GM12801 (cell line): Measurements from ENCODE around the gene NLRP12.

Experiments used
- TF ChIP-seq, protein P1 (sequence below): IDR thresholded peaks from one replicate; pipeline ENCODE4 v1.5.1; 2011; ENCODE audit warnings: control low read depth; ENCODE audit not compliant: insufficient read length; ENCODE audit errors: extremely low read depth

Gene NLRP12

DNA sequence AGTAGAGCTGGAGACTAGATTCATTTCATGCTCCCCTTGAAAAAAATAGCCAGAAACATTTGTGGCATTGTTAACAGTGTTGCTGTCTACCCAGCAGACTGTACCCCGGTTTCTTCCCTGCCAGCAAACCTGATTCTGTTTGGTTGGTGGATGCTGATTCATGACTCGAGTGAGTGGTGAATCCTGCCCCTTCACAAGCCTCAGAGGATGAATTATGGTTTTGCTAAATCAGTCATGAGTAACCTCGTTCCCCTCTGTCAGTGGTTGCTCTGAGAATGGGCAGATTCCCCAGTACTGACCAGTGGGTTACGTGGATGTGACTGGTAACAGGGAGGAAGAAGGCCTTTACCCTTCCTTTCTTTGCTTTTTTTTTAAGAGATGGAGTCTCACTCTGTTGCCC lies 10.1 kb downstream of the NLRP12 start:
- TF ChIP-seq, protein P1, sequence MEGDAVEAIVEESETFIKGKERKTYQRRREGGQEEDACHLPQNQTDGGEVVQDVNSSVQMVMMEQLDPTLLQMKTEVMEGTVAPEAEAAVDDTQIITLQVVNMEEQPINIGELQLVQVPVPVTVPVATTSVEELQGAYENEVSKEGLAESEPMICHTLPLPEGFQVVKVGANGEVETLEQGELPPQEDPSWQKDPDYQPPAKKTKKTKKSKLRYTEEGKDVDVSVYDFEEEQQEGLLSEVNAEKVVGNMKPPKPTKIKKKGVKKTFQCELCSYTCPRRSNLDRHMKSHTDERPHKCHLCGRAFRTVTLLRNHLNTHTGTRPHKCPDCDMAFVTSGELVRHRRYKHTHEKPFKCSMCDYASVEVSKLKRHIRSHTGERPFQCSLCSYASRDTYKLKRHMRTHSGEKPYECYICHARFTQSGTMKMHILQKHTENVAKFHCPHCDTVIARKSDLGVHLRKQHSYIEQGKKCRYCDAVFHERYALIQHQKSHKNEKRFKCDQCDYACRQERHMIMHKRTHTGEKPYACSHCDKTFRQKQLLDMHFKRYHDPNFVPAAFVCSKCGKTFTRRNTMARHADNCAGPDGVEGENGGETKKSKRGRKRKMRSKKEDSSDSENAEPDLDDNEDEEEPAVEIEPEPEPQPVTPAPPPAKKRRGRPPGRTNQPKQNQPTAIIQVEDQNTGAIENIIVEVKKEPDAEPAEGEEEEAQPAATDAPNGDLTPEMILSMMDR = no peak

DNA sequence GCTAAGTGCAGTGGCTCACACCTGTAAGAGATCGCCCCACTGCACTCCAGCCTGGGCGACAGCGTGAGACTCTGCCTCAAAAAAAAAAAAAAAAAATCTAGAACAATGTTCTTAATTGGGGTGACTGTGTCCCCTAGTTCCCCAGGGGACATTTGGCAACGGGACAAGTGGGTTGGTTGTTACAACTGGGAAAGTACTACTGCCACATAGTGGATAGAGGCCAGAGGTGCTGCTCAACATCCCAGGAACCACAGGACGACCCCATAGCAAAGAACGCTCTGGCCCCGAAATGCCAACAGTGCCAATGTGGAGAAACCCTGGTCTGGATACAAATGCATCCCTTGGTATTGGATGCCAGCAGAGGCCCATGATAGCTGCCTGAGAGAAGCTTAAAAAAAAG lies 11.8 kb downstream of the NLRP12 start:
- TF ChIP-seq, protein P1 = no peak

- TF ChIP-seq, protein P1 = no peak
Measured at GRCh38 chr19:53810891-53811290, 13.2 kb downstream of the NLRP12 start.

- TF ChIP-seq, protein P1 = no peak
Measured at GRCh38 chr19:53810187-53810546, 13.9 kb downstream of the NLRP12 start.

DNA sequence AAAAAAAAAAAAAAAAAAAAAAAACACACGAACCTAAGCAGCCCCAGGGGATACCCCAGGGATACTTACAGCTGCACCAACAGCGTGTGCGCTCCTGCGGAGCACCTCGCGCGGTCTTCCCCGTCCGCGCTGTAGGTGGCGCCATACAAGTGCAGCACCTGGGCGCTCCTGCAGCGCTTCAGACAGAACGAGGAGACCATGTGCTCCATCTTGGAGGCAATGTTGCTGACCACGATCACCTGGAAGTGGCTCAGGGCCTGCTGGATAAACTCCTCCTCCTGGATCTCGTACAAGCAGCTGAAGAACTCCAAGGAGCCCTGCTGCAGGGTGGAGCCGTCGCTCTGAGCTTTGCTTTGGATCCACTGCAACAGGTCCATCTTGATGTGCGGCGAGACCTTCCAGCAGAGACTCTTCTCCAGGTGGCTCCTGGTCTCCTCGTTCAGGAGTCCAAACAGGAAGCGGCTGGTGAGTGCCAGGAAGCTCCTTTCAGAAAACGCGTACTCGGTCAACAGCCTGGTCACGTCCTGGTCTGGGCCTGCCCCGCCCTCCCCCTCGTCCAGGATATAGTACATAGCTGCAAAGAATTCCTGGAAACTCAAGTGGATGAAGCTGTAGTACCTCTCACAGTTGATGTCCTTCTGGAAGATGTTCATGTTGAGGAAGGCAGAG lies 14.5 kb downstream of the NLRP12 start:
- TF ChIP-seq, protein P1 = no peak

DNA sequence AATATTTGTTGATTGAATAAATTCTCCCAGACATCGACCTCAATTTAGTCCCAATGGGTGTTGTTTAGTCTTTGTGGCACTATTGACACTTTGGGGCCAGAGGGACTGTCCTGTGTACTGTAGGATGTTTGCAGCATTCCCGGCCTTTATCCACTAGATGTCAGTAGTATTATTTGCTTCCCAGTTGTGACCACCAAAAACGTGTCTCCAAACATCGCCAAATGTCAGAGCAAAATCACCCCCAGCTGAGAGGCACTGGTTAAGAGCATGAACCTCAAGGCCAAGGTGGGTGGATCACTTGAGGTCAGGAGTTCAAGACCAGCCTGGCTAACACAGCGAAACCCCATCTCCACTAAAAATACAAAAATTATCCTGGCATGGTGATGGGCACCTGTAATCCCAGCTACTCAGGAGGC lies 15.4 kb downstream of the NLRP12 start:
- TF ChIP-seq, protein P1 = no peak

GRCh38 chr19:53801257-53801656 lies 22.9 kb downstream of the NLRP12 start:
- TF ChIP-seq, protein P1 = no peak

- TF ChIP-seq, protein P1 = no peak
Measured at GRCh38 chr19:53795019-53795418, 29.1 kb downstream of the NLRP12 start.
